NCI-H128 (cell line): ENCODE results near the gene SLC35E4.
A peak's percentile ranks its signal among the peaks of the same experiment; 100 is the strongest.
"Not testable (repeated sequence)": the region's sequence is repeated elsewhere in the genome, so short reads cannot be mapped to it uniquely, and the experiment has no call there.

Source experiments
- DNase-seq: peaks from one replicate; lab custom pipeline; 2025; ENCODE audit not compliant: unreplicated experiment; lab: John Stamatoyannopoulos, UW

The SLC35E4 gene

DNA sequence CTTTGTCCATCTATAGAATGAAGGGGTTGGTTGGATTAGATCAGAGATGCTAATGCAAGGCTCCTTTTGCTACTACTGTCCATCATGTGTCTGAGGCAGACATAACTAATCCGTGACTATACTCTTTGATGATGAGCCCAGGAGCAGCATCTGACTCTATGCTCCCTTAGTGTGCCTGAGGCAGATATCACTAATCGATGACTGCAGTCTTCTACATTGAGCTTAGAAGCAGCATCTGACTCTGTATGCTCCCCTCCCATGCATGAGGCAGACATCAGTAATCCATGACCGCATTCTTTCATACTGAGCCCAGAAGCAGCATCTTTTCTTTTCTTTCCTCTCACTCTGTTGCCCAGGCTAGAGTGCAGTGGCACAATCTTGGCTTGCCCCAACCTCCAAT, 24.4 kb upstream of the SLC35E4 start:
- DNase-seq, result no peak

DNA sequence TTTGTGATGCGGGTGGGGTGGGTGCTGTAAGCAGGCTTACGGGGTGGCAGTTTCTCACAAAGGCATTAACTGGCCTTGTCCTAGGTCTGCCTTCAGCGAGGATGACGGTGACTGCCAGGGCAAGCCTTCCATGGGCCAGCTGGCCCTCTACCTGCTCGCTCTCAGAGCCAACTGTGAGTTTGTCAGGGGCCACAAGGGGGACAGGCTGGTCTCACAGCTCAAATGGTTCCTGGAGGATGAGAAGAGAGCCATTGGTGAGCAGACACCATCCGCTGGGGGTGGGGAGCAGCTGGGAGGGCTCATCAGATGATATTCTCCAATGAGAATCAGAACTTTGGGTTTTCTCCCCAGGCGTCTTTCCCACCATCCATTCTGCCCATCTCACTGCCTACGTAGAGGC, 22.8 kb upstream of the SLC35E4 start:
- no peak for DNase-seq

DNA sequence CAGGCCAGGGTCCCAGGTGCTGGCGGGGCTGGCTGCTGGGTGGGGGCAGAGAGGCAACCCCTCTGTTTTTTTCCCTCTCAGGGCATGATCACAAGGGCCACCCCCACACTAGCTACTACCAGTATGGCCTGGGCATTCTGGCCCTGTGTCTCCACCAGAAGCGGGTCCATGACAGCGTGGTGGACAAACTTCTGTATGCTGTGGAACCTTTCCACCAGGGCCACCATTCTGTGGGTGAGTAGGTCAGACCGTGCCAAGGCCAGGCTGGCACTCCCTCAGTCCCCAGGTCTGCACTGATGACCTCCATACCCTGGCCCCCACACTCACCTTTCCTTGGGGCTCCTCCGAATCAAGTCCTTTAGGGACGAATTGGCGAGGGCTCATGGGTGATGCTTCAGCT, 21.3 kb upstream of the SLC35E4 start:
- no peak for DNase-seq

DNA sequence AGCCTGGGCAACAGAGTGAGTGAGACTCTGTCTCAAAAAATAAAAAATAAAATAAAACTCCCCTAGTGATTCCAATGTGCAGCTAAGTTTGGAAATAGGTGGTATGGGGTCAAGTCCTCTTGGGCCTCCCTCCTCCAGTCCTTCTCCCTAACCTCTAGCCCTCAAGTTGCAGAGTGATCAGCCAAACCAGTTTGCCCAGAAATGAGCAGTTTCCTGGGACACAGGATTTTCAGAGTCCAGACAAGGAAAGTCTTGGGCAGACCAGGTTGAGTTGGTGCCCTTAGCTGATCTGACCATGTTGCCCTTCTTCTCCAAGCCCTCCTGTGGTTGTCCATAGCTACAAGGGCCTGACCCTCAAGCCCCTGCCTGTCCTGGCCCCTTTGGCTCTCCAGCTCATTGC, 20.7 kb upstream of the SLC35E4 start:
- DNase-seq, result no peak

DNA sequence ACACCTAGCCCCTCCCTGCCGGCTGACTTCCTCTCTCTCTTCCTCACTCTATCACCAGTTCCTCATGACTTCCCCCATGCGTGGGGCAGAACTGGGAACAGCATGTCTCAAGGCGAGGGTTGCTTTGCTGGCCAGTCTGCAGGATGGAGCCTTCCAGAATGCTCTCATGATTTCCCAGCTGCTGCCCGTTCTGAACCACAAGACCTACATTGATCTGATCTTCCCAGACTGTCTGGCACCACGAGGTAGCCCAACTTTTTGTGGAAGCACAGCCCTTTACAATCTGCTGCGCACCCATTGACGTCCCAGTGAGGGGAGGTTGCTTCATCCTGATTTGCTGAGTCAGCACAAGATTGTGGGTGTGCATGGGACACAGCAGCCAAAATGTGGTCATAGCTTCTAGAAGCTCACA, 20.0 kb upstream of the SLC35E4 start:
- DNase-seq, result no peak

DNA sequence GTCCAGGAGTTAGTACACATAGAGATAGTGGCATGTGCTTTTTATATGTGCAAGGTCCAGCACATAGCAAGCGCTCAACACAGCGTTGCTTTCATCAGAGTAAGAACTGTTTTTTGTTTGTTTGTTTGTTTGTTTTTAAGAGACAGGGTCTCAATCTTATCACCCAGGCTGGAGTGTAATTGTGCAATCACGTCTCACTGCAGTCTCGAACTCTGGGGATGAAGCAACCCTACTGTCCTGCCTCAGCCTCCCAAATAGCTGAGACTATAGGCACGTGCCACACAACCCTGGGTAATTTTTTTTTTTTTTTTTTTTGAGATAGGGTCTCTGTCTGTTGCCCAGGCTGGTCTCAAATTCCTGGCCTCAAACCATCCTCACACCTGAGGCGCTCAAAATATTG, 17.8 kb upstream of the SLC35E4 start:
- no peak for DNase-seq

DNA sequence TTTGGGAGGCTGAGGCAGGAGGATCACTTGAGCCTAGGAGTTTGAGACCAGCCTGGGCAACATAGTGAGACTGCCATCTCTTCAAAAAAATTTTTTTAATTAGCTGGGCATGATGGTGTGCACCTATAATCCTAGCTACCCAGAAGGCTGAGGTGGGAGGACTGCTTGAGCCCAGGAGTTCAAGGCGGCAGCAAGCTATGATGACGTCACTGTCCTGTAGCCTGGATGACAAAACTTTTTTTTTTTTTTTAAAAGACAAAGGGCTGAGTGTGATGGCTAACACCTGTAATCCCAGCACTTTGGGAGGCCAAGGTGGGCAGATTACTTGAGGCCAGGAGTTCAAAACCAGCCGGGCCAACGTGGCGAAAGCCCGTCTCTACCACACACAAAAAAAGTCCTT, 15.7 kb upstream of the SLC35E4 start:
- DNase-seq, result not testable (repeated sequence)

DNA sequence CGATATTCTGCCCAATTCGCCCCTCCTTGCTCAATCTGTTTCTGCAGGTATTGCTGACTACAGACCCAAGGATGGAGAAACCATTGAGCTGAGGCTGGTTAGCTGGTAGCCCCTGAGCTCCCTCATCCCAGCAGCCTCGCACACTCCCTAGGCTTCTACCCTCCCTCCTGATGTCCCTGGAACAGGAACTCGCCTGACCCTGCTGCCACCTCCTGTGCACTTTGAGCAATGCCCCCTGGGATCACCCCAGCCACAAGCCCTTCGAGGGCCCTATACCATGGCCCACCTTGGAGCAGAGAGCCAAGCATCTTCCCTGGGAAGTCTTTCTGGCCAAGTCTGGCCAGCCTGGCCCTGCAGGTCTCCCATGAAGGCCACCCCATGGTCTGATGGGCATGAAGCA, 9.2 kb upstream of the SLC35E4 start:
- no peak for DNase-seq

DNA sequence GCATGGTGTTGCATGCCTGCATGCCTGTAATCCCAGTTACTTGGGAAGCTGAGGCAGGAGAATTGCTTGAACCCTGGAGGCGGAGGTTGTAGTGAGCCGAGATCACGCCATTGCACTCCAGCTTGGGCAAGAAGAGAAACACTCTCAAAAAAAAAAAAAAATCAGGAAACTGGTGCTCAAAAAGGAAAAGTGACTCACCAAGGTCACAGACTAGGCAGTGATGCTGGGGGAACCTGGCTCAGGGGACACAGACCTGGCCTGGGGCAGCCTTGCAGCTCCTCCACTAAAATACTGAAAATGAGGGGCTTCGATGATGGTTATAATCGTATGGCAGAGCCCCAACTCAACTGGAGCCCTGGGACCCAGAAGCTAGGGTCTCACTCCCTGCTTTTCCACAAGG, 8.1 kb upstream of the SLC35E4 start:
- DNase-seq, result no peak

DNA sequence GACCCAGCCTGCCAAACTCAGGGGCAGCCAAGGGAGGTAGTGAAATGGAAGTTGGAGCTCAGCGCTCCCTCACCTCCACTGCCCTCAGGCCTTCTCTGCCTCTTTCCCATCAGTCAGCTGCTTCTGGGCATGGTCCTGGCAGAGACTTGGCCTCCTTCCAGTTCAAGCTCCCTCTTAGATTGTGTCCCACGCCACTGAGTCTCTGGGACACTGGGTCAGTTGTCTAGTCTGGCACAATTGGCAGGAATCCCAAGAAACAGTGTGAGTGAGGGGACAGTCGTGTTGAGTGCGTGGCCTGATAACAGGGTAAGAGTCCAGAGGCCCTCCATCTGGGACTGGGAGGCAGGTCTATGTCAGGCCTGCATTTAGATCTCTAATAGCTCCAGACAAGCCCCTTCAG, 7.1 kb upstream of the SLC35E4 start:
- DNase-seq, result no peak

DNA sequence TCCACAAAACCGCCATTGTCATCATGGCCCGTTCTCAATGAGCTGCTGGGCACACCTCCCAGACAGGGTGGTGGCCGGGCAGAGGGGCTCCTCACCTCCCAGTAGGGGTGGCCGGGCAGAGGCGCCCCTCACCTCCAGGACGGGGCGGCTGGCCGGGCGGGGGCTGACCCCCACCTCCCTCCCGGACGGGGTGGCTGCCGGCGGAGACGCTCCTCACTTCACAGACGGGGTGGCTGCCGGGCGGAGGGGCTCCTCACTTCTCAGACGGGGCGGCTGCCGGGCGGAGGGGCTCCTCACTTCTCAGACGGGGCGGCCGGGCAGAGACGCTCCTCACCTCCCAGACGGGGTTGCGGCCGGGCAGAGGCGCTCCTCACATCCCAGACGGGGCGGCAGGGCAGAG, 4.1 kb upstream of the SLC35E4 start:
- DNase-seq, result not testable (repeated sequence)

DNA sequence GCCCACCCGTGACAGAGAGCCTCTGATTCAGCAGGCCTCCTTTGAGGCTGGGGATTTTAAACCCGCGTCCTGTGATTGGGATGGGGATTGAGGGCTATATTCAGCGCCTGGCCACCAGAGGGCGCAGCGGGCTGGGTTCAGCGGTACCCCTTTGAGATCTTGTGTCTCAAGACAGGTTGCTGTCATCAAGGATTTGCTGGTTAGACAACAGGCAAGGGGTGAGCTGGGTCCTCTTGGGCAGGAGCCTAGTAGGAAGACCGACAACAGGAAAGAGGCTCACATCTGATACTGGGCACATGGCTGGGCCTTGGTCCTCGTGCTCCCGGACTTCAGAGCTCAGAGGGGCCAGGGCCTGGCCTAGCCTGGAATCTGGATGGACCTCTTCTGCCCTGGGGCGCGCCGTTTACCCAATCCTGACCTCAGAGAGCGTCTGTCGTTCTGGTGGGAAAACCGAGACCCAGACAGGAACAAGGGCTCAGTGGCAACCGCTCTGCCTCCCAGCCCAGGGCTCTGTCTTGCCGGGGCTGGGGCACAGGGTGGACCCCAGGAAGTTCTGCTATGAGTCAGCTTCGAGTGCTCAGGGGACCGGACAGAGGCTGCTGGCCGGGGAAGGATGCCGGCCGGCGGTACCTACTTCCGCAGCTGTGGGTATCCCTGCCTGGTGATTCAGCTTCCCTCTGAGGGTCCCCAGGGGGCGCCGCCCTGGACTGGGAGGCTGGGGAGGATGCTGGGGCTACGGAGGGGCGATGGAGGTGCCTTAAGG, 929 bp upstream of the SLC35E4 start:
- peak; percentile 28 for DNase-seq

DNA sequence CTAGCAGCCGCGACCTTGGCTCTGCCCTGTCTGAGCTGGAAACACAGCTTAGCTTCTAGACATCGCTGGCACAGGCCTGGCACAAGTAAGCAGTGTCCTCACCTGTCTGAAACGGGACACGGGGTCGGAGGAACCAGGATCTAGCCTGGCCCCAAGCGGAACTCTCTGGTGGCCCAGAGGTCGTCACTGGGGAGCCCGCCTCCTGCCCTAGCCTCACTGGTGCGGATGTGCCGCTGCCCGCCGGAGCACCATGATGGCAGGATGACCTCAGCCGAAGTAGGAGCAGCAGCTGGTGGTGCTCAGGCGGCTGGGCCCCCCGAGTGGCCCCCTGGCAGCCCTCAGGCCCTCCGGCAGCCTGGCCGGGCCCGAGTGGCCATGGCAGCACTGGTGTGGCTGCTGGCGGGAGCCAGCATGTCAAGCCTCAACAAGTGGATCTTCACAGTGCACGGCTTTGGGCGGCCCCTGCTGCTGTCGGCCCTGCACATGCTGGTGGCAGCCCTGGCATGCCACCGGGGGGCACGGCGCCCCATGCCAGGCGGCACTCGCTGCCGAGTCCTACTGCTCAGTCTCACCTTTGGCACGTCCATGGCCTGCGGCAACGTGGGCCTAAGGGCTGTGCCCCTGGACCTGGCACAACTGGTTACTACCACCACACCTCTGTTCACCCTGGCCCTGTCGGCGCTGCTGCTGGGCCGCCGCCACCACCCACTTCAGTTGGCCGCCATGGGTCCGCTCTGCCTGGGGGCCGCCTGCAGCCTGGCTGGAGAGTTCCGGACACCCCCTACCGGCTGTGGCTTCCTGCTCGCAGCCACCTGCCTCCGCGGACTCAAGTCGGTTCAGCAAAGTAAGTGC, 871 bp downstream of the SLC35E4 start:
- DNase-seq, result no peak

DNA sequence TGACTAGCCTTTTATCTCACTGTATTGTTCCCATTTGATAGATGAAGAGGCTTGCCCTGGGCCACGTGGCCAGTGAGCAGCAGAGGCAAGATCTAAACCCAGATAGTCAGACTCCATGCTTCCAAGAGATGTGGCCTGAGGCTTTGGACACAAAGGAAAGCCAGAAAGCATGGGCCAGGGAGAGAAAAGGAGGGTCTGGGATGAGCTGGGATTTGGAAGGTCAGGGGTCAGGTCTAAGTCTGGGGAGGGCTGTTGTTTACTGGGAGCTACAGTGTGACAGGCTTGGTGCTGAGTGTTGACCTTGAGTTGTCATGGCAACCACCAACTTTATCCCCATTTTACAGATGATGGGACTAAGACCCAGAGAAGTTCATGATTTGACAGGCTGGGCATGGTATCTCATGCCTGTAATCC, 2.1 kb downstream of the SLC35E4 start:
- DNase-seq, result no peak

DNA sequence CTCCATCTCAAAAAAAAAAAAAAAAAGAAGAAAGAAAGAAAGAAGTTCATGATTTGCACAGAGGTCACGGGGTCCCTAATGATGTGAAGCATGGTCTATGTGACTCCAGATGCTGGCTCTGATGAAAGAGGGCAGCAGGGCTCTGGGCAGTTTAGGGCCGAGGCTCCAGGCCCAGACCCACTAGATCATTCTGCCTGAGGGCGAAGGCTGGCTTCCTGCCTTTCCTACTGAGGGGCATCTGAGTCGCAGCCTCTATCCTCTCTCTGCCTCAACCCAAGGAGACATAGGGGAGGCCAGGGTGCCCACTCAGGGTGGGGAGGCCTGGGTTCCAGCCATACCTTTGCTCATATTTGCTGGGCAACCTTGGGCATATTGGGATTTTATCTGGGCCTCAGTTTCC, 4.8 kb downstream of the SLC35E4 start:
- no peak for DNase-seq

DNA sequence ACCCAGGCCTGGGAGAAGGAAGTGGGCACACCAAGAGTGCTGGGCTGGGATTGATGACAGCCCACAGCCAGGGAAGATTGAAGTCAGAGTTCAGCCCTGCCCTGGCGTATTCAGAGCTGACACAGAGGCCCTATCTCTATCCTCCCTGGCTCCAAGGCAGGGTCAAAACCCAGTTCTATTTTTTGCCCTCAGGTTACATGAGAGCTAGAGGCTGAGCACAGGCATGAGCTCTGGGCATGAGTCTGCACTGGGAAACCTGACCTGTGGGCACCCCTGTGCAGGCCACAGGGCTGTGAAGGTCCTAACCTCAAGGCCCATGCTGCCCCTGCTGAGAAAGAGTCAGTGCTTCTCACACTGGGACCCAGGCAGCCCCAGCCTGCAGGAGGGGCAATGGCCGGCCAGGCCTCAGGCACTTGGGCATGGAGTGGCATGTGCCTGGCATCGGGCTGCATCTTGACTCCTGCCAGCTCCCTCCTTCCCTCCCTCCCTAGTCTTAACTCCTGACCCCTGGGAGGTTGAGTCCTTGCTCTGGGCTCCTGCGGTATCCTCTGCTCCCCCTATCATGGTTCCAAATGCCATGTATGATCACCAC, 5.4 kb downstream of the SLC35E4 start:
- no peak for DNase-seq

DNA sequence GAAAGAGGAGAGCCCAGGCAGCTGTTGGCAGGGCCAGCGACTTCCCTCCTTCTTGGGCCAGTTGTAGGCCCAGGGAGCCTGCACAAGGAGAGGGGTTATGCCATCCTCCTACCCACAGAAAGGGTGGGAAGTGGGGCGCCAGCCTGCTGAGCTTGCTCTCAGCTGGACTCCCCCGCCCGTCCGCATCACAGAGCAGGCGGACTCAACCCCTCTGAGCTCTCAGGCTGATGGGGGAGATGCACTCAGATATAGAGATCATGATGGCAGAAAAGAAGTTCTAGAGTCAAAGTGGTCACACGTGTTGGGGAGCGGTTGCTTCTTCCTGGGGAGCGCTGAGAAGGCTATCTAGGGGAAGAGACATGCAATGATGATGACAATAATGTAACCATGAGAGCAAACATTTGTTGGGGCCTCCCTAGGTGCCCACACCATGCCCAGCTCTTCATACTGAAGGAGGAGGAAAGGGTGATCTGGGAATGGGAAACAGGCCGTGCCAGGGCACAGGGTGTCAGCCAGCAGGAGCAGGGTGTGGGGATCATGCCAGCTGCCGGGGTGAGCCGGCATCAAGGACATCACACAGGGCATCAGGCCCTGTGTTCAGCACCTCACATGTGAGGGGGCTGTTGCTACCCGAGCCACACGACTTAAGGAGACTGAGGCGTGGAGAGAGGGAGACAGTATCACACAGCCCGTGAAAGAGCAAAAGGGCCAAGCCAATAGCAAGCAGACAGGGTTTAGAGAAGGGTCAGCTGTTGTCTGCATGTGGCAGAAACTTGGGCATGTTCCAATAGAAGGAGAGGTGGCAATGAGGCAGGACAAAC, 7.7 kb downstream of the SLC35E4 start:
- no peak for DNase-seq

DNA sequence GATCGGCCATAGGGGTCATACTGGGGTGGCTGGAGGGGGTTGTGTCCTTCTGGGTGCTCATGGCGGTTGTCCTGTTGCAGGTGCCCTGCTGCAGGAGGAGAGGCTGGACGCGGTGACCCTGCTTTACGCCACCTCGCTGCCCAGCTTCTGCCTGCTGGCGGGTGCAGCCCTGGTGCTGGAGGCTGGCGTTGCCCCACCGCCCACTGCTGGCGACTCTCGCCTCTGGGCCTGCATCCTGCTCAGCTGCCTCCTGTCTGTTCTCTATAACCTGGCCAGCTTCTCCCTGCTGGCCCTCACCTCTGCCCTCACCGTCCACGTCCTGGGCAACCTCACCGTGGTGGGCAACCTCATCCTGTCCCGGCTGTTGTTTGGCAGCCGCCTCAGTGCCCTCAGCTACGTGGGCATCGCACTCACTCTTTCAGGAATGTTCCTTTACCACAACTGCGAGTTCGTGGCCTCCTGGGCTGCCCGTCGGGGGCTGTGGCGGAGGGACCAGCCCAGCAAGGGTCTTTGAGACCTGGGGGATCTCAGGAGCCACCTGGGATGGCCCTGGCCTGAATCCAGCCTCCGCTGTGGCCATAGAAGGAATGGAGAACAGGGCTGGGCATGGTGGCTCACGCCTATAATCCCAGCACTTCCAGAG, 11.1 kb downstream of the SLC35E4 start:
- no peak for DNase-seq

DNA sequence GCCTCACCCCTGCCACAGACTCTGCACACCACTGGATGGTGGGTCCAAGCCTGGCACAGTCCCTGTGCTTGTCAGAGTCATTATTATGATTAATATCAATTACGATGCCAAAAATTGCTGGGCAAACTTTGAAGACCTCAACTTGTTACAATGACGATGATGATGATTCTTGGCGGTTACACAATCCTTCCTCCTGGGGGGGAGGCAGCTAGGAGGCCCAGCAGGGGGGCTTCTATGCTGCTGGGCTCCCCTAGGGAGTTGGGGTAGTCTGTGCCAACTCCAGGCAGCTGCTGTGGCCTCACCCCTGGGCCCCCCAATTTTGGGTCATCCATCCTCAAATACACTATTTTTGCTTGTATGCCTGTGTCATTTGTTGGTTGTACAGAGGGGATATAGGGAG, 12.0 kb downstream of the SLC35E4 start:
- no peak for DNase-seq

DNA sequence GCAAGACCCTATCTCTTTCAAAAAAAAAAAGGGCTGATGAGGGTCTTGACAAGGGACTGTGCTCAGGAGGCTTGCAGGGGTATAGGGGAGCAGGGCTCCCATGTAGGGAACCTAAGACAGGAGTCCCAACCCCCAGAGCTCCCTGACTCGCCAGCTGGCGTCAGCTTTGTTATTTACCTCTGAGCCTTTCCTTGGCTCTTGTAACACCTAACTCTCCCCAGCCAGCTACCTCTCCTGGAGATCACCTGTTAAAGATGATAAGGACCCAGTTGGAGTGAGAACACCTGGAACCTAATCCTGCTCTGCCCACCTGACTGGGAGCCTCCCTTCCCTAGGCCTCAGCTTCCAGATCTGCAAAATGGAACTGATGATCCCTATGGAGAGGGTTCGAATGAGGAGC, 13.2 kb downstream of the SLC35E4 start:
- no peak for DNase-seq
